Measurements from ENCODE around the gene SPEM1. TPM values are rescaled to one million over a fixed set of nuclear protein-coding genes. Genes with fewer than 3 reads are reported as not detected.

Gene SPEM1
- total and polyA plus RNA-seq, 4 donors: not detected

GRCh38 chr17:7416323-7416722 is 3.8 kb upstream of the SPEM1 start:
- no peak for DNase-seq (ENCODE audit: low spot score)
- Histone ChIP-seq H3K9ac (ENCODE audit: low read depth in 1 of 2, low read length in 2 of 2) (no peak overlapping the region), H3K27ac (ENCODE audit: low read depth in 1 of 2, low read length in 2 of 2) (no peak overlapping the region), H3K4me1 (ENCODE audit: control insufficient read depth in 4 of 4, insufficient read depth in 4 of 4, low read length in 3 of 4) (no peaks in the 10 kb centered on the region), H3K4me3 (ENCODE audit: low read depth in 1 of 3, low read length in 3 of 3) (no peak overlapping the region), H3K36me3 (ENCODE audit: control insufficient read depth in 4 of 4, insufficient read depth in 3 of 4, low read depth in 1 of 4, low read length in 3 of 4) (no peaks in the 10 kb centered on the region), H3K9me3 (ENCODE audit: control insufficient read depth in 4 of 4, low read length in 3 of 4) (no peaks in the 10 kb centered on the region), H3K27me3 (ENCODE audit: control insufficient read depth in 4 of 4, insufficient read depth in 4 of 4, low read length in 3 of 4) (no peaks in the 10 kb centered on the region)
- 81% methylated on average over 6 of the region's 6 CpGs for WGBS
- TF ChIP-seq FOXA2 (IDR thresholded peaks at IDR 0.05) (no peak), FOXA1 (IDR thresholded peaks at IDR 0.05) (no peak), NR2F2 (IDR thresholded peaks at IDR 0.05) (no peak), MAX (IDR thresholded peaks at IDR 0.05) (no peak), CTCF (IDR thresholded peaks at IDR 0.05; ENCODE audit: low read depth, low read length, missing input control) (no peak), SP1 (IDR thresholded peaks at IDR 0.05) (no peak), RAD21 (IDR thresholded peaks at IDR 0.05) (no peak), HNF4A (conservative IDR thresholded peaks at IDR 0.05) (no peak), REST (IDR thresholded peaks at IDR 0.05) (no peak), TAF1 (conservative IDR thresholded peaks at IDR 0.05) (no peak), JUND (IDR thresholded peaks at IDR 0.05) (no peak), ATF3 (IDR thresholded peaks at IDR 0.05) (no peak), YY1 (IDR thresholded peaks at IDR 0.05) (no peak)

- WGBS: 96% methylated on average over 54 of the region's 54 CpGs
- Histone ChIP-seq H3K27me3 (ENCODE audit: control insufficient read depth in 4 of 4, insufficient read depth in 4 of 4, low read length in 3 of 4) (no peaks in the 10 kb centered on the region), H3K4me1 (ENCODE audit: control insufficient read depth in 4 of 4, insufficient read depth in 4 of 4, low read length in 3 of 4) (no peaks in the 10 kb centered on the region), H3K9ac (ENCODE audit: low read depth in 1 of 2, low read length in 2 of 2) (no peak overlapping the region), H3K4me3 (ENCODE audit: low read depth in 1 of 3, low read length in 3 of 3) (no peak overlapping the region), H3K9me3 (ENCODE audit: control insufficient read depth in 4 of 4, low read length in 3 of 4) (no peaks in the 10 kb centered on the region), H3K36me3 (ENCODE audit: control insufficient read depth in 4 of 4, insufficient read depth in 3 of 4, low read depth in 1 of 4, low read length in 3 of 4) (no peaks in the 10 kb centered on the region), H3K27ac (ENCODE audit: low read depth in 1 of 2, low read length in 2 of 2) (no peak overlapping the region)
- TF ChIP-seq GABPA (IDR thresholded peaks at IDR 0.05 in 1 of 2, conservative IDR thresholded peaks at IDR 0.05 in 1 of 2) (no peak), ZBTB33 (IDR thresholded peaks at IDR 0.05) (no peak), HNF4A (conservative IDR thresholded peaks at IDR 0.05) (no peak), ATF3 (IDR thresholded peaks at IDR 0.05) (no peak), EGR1 (IDR thresholded peaks at IDR 0.05; ENCODE audit: low read depth in 2 of 2) (no peak), RXRA (IDR thresholded peaks at IDR 0.05) (no peak), FOXA2 (IDR thresholded peaks at IDR 0.05) (no peak)
- no peak for DNase-seq (ENCODE audit: low spot score)
Observed at GRCh38 chr17:7417056-7417655, 3.0 kb upstream of the SPEM1 start.
